HepG2 (cell line): Measurements from ENCODE around the gene MPO. TPM values are rescaled to one million over a fixed set of nuclear protein-coding genes. Genes with fewer than 3 reads are reported as not detected.
A peak's percentile ranks its signal among the peaks of the same experiment; 100 is the strongest.

Experiments used
- ATAC-seq: fragments of 200-7000 bp; cut with Tn5 transposase; 3 replicates; pipeline ENCODE4 v1.9.1; 2020; ENCODE audit warnings: mild to moderate bottlenecking, moderate library complexity
- BruUV-seq: library from RNA; stranded (reverse); fragments of 400-500 nt; replicated peaks from 2 replicates; lab custom pipeline; 2021; lab: Mats Ljungman, UMichigan
- CTCF ChIA-PET: fragments of 300-600 bp; formaldehyde crosslinking; extraction: SDS; loops from one replicate; lab custom pipeline; 2021; ENCODE audit warnings: low total read pairs, inconsistent platforms, low intra/inter-chr PET ratio; lab: Yijun Ruan, JAX
- POLR2A ChIA-PET: fragments of 350-600 bp; sonication (Branson Sonifier 250); formaldehyde crosslinking; loops from one replicate; lab custom pipeline; 2020; ENCODE audit warnings: antibody characterized with exemption, inconsistent platforms; lab: Yijun Ruan, JAX
- DNase-seq: peaks from one replicate; pipeline ENCODE4 v3.0.0-alpha.2; 2015; ENCODE audit warnings: low spot score
- FAIRE-seq: peaks from 3 replicates; lab custom pipeline; 2011; peaks lifted over from hg19 to GRCh38; lab: Jason Lieb, UNC
- H2AFZ ChIP-seq: one replicate; pipeline ENCODE4 v1.6.1; 2011; ENCODE audit warnings: low read length, inconsistent platforms
- H3K27ac ChIP-seq: fragments of 300-600 bp; 3 replicates; pipeline ENCODE4 v1.8.0; 2011; ENCODE audit warnings: mixed run types, mild to moderate bottlenecking, mixed read lengths, low read length, inconsistent platforms; ENCODE audit not compliant: insufficient read depth; ENCODE audit errors: extremely low read length
- H3K27me3 ChIP-seq, 2 experiments: fragments of 200-600 bp in 1 of 2; 2 replicates in 1 of 2; 3 replicates in 1 of 2; pipeline versions ENCODE4 v1.6.0 to v1.8.0; 2011; ENCODE audit warnings: low read length in 2 of 2, mild to moderate bottlenecking in 2 of 2, moderate library complexity in 2 of 2, inconsistent platforms in 1 of 2; ENCODE audit not compliant: insufficient read depth in 2 of 2, control insufficient read depth in 1 of 2
- H3K36me3 ChIP-seq, 2 experiments: fragments of 200-600 bp in 1 of 2; replicated peaks in 1 of 2; 2 replicates in 1 of 2; 3 replicates in 1 of 2; pipeline versions ENCODE4 v1.5.1 to v1.8.0; 2011; ENCODE audit warnings: low read length in 2 of 2, inconsistent platforms in 1 of 2; ENCODE audit not compliant: insufficient read depth in 2 of 2, control insufficient read depth in 1 of 2
- H3K4me1 ChIP-seq: 2 replicates; pipeline ENCODE4 v1.5.1; 2012; ENCODE audit warnings: low read length, inconsistent platforms; ENCODE audit not compliant: insufficient read depth
- H3K4me2 ChIP-seq: 2 replicates; pipeline ENCODE4 v1.6.0; 2011; ENCODE audit warnings: low read depth, low read length, inconsistent platforms
- H3K4me3 ChIP-seq, 3 experiments: fragments of 200-600 bp in 1 of 3; sonication (generic), shearing (Covaris generic) in 1 of 3; replicated peaks in 1 of 3; 2 replicates each; pipeline ENCODE4 v1.5.1; 2011 to 2016; ENCODE audit warnings: low read length in 3 of 3, inconsistent platforms in 2 of 3, low read depth in 2 of 3, mild to moderate bottlenecking in 2 of 3, control low read depth in 1 of 3, mixed read lengths in 1 of 3; ENCODE audit not compliant: insufficient read depth in 1 of 3
- H3K79me2 ChIP-seq: one replicate; pipeline ENCODE4 v1.6.1; 2011; ENCODE audit warnings: low read length, inconsistent platforms; ENCODE audit not compliant: insufficient read depth
- H3K9ac ChIP-seq: 2 replicates; pipeline ENCODE4 v1.6.0; 2011; ENCODE audit warnings: mild to moderate bottlenecking, low read depth, low read length, inconsistent platforms; ENCODE audit not compliant: insufficient read depth
- H3K9me3 ChIP-seq: 2 replicates; pipeline ENCODE4 v1.5.1; 2012; ENCODE audit warnings: mild to moderate bottlenecking, low read length
- H4K20me1 ChIP-seq: 2 replicates; pipeline ENCODE4 v1.6.0; 2011; ENCODE audit warnings: inconsistent platforms, mild to moderate bottlenecking, low read length, moderate library complexity; ENCODE audit not compliant: insufficient read depth
- ADNP ChIP-seq: sonication (generic); formaldehyde crosslinking; IDR thresholded peaks from 2 replicates; pipeline ENCODE4 v1.4.0; 2020; ENCODE audit warnings: missing genetic modification reagents
- ARID2 ChIP-seq: sonication (generic); formaldehyde crosslinking; IDR thresholded peaks from 2 replicates; pipeline ENCODE4 v1.8.1; 2022; ENCODE audit warnings: mild to moderate bottlenecking, missing genetic modification reagents, borderline replicate concordance
- HDAC1 ChIP-seq: sonication (generic); formaldehyde crosslinking; IDR thresholded peaks from 2 replicates; pipeline ENCODE4 v1.5.1; 2020; ENCODE audit warnings: mild to moderate bottlenecking, missing genetic modification reagents
- MAFF ChIP-seq: IDR thresholded peaks from 2 replicates; pipeline ENCODE4 v1.6.1; 2011; ENCODE audit warnings: low read depth, low read length, improper control_type of control experiment
- TBP ChIP-seq: sonication (generic); formaldehyde crosslinking; IDR thresholded peaks from 2 replicates; pipeline ENCODE4 v1.5.0; 2020; ENCODE audit warnings: missing genetic modification reagents
- WGBS: methylation state at CpG from one replicate; pipeline ENCODE4 v1.1.6; 2017; ENCODE audit warnings: low lambda C conversion rate; 5-methylcytosine and 5-hydroxymethylcytosine counted together
- in situ Hi-C: cut with HindIII; loops from 2 replicates; pipeline ENCODE4 v1.10.0; 2017; ENCODE audit warnings: low pct_unique_long_range_greater_than_20kb; ENCODE audit not compliant: extremely low pct_ligation_motif_present
- intact Hi-C: fragments of 100-400 bp; cut with micrococcal nuclease; formaldehyde crosslinking; loops from one replicate; pipeline ENCODE4 v1.10.0; 2022; ENCODE audit not compliant: unreplicated experiment
- polyA plus RNA-seq, 8 experiments: library from polyadenylated mRNA; depleted of rRNA in 3 of 8; stranded (reverse) in 7 of 8; unstranded in 1 of 8; fragments of >200 nt; fragmentation: Illumina TruSeq in 4 of 8; extraction: Trizol in 4 of 8; gene quantifications; 2 replicates each; pipeline versions ENCODE4 v1.2.1 to v1.2.3, GENCODE V29; 2011 to 2016; ENCODE audit warnings: low read depth in 4 of 8, missing spikeins in 1 of 8, mixed read lengths in 1 of 8; ENCODE audit not compliant: insufficient read depth in 1 of 8
- total RNA-seq, 5 experiments: library from RNA; depleted of rRNA; stranded (reverse); fragments of >200 nt; fragmentation: Illumina TruSeq; extraction: Trizol; gene quantifications; 2 replicates each; pipeline ENCODE4 v1.2.3, GENCODE V29; 2016; ENCODE audit warnings: low read depth in 1 of 5
- TF ChIP-seq, protein P1 (sequence below): fragments of 450-650 bp; IDR thresholded peaks from 2 replicates; pipeline ENCODE4 v1.6.1; 2016

Gene MPO
- total and polyA plus RNA-seq, 2 of the 13 experiments (the other 11 are each of a cell fraction or from before 2014, with no cell fraction given): not detected

DNA sequence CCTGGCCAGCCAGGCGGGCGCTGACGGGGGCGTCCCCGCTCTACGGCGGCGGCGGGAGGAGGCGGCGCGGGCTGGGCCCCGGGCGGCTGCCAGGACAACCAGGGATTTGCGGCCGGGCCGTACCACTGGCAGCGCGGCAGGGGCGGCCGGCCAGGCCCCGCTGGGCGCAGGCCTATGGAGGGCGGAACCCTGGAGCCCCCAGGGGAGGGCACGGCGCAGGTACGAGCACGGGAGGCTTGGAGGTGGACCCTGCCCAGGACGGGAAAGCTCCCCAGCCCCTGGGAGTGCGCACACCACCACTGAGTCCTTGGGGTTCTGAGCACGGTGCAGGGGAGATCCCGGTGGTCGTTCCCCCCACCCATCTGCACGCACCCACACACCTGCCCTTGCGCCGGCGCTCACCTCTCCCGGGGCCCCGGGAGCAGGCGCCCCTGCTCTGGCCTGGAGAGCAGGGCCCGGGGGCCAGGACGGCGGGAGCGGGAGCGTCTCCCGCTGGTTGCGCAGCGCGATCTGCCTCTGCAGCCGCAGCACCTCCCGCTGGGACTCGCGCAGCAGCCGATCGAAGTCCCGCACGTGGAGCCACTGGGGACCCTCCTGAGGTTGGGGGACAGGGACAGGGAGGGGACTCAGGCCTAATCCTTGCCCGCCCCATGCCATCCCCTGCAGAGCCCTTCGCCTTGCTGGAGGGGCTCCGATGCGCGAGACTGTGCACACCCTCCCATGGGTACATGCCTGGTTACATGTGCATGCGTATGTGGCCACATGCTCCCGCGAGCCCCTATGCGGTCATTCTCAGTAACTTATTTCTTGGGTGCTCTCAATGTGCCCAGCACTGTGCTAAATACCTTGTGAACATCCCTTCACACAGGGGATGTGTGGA is 43.9 kb upstream of the MPO start:
- Histone ChIP-seq H4K20me1 (no peaks in the 10 kb centered on the region), H3K4me3 (no peak overlapping the region), H2AFZ (no peak overlapping the region), H3K79me2 (no peaks in the 10 kb centered on the region), H3K27me3 (peaks cover 33 to 93% of the 10 kb centered on the region in 2 experiments), H3K4me1 (peaks cover 39% of the 10 kb centered on the region), H3K27ac (no peak overlapping the region), H3K9me3 (no peaks in the 10 kb centered on the region), H3K4me2 (no peak overlapping the region), H3K36me3 (no peaks in the 10 kb centered on the region), H3K9ac (no peak overlapping the region)
- BruUV-seq: no TSS peak
- ATAC-seq: no peak
- no peak for FAIRE-seq
- POLR2A ChIA-PET: interaction anchor here (1.1 to 1.6 kb wide), 2 partner anchors 13 to 93 kb away, joined by 3 to 4 read pairs; partner anchors contain the start of gene RNF43
- in situ Hi-C loops: no loop called here
- TF ChIP-seq ADNP: no peak
- TF ChIP-seq ARID2 (CRISPR knock-in tag): no peak
- TF ChIP-seq HDAC1 (CRISPR knock-in tag): no peak
- TF ChIP-seq MAFF: no peak
- TF ChIP-seq, protein P1, sequence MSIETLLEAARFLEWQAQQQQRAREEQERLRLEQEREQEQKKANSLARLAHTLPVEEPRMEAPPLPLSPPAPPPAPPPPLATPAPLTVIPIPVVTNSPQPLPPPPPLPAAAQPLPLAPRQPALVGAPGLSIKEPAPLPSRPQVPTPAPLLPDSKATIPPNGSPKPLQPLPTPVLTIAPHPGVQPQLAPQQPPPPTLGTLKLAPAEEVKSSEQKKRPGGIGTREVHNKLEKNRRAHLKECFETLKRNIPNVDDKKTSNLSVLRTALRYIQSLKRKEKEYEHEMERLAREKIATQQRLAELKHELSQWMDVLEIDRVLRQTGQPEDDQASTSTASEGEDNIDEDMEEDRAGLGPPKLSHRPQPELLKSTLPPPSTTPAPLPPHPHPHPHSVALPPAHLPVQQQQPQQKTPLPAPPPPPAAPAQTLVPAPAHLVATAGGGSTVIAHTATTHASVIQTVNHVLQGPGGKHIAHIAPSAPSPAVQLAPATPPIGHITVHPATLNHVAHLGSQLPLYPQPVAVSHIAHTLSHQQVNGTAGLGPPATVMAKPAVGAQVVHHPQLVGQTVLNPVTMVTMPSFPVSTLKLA: peak; percentile 38; the same call in 1 of the 2 replicates
- TF ChIP-seq TBP: no peak
- no peak for DNase-seq
- CTCF ChIA-PET: interaction anchor here (0.6 kb wide), 1 partner anchor 116 kb away, joined by 3 read pairs; no protein-coding TSS in a partner anchor
- 83% methylated on average over 38 of the region's 66 CpGs for WGBS
- intact Hi-C loops: no loop called here
